Measurements from ENCODE around the gene DIDO1.

The DIDO1 gene

DNA sequence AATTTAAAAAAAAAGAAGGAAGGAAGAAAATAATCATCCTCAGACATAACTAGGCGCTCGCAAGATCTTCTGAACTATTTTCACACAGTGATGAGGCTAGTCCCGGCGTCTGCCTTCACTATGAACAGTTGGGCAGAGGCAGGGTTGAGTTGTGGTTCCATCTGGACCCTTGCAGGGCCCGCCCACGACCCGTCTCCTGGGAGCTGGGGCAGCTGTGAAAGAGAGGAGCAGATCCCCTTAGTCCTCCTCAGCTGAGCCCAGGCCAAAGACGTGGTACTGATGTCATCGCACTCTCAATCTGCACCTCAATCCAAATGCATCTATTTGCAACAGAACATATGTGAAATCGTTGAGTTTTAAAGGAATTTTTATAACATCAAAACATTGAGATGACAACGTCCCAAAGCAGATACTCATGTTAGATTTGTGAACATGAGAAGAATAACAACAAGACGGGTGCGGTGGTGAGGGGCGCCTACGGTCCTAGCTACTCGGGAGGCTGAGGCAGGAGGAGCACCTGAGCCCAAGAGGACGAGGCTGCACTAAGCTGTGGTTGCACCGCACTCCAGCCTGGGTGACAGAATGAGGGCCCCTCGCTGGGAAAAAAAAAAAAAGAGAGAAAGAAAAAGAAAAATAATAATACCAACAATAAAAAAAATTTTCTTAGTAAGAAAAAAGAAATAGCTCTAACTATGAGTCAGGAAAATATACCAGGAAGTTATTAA, 80.0 kb downstream of the DIDO1 start:
- Histone ChIP-seq H3K4me1 (ENCODE audit: control insufficient read depth, insufficient read depth, low read length) (no peaks in the 10 kb centered on the region), H3K4me3 (ENCODE audit: low read length) (no peak overlapping the region), H3K27ac (ENCODE audit: low read depth, low read length) (no peak overlapping the region), H3K9ac (ENCODE audit: low read length) (no peak overlapping the region), H3K27me3 (ENCODE audit: control insufficient read depth, insufficient read depth, low read length) (no peaks in the 10 kb centered on the region), H3K36me3 (ENCODE audit: control insufficient read depth, insufficient read depth, low read length) (no peaks in the 10 kb centered on the region)

DNA sequence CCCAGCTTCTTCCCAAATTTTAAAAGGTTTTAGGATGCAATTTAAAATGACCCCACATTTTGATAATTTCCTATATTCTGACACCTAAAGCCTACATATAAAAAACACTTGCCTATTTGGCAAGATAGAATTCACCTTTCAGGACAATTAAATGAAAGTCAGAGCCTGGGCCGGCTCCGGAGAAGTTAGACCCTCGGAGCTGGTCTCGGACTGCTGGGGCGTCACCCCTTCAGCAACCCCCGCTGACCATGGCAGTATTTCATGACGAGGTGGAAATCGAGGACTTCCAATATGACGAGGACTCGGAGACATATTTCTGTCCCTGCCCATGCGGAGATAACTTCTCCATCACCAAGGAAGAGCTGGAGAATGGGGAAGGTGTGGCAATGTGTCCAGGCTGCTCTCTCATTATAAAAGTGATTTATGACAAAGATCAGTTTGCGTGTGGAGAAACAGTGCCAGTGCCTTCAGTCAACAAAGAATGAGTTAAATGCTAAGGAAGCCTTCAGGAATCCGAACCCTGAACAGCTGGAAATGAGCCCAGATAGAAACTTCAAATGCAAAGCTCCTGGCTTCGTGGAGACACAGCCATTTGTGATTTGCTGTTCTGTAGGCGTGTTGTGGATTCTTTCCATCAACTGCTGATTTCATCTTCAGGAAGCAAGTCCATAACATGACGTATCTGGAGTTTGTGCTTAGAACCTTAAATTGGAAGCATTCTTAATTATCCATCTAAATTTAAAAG, 80.7 kb downstream of the DIDO1 start:
- H3K27me3 ChIP-seq (ENCODE audit: control insufficient read depth, insufficient read depth, low read length) = no peaks in the 10 kb centered on the region
- no peak overlapping the region for H3K4me3 ChIP-seq (ENCODE audit: low read length)
- H3K9ac ChIP-seq (ENCODE audit: low read length) = no peak overlapping the region
- H3K36me3 ChIP-seq (ENCODE audit: control insufficient read depth, insufficient read depth, low read length) = no peaks in the 10 kb centered on the region
- no peak overlapping the region for H3K27ac ChIP-seq (ENCODE audit: low read depth, low read length)
- H3K4me1 ChIP-seq (ENCODE audit: control insufficient read depth, insufficient read depth, low read length) = no peaks in the 10 kb centered on the region

DNA sequence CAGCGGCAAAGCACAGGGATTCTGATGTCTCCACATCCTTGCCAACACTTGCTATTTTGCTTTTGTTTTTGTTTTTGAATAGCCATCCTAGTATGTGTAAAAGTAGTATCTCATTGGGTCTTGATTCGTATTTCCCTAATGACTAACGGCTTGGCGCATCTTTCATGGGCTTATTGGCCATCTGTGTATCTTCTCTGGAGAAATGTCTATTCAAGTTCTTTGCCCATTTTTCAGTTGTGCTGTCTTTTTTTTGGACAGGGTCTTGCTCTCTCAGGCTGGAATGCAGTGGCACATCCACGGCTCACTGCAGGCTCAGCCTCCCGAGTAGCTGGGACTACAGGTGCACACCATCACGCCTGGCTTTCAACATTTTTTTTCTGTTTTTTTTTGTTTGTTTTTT, 82.1 kb downstream of the DIDO1 start:
- Histone ChIP-seq H3K27ac (ENCODE audit: low read depth, low read length) (no peak overlapping the region), H3K4me3 (ENCODE audit: low read length) (no peak overlapping the region), H3K9ac (ENCODE audit: low read length) (no peak overlapping the region), H3K36me3 (ENCODE audit: control insufficient read depth, insufficient read depth, low read length) (no peaks in the 10 kb centered on the region), H3K27me3 (ENCODE audit: control insufficient read depth, insufficient read depth, low read length) (no peaks in the 10 kb centered on the region), H3K4me1 (ENCODE audit: control insufficient read depth, insufficient read depth, low read length) (no peaks in the 10 kb centered on the region)

DNA sequence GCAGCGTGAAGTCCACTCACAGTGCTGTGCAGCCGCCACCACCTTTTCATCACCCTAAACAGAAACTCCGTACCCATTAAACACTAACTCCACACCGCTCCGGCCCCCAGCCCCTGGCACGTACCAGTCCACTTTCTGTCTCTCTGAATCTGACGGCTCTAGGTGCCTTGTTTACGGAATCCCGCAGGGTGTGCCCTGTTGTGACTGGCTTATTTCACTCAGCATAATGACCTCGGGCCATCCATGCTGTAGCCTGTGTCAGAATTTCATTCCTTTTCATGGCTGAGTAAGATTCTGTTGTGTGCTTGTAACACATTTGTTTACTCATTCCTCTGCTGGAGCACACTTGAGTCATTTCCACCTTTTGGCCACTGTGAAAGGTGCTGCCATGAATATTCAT, 82.6 kb downstream of the DIDO1 start:
- no peak overlapping the region for H3K9ac ChIP-seq (ENCODE audit: low read length)
- H3K27me3 ChIP-seq (ENCODE audit: control insufficient read depth, insufficient read depth, low read length) = no peaks in the 10 kb centered on the region
- H3K36me3 ChIP-seq (ENCODE audit: control insufficient read depth, insufficient read depth, low read length) = no peaks in the 10 kb centered on the region
- H3K4me3 ChIP-seq (ENCODE audit: low read length) = no peak overlapping the region
- no peaks in the 10 kb centered on the region for H3K4me1 ChIP-seq (ENCODE audit: control insufficient read depth, insufficient read depth, low read length)
- H3K27ac ChIP-seq (ENCODE audit: low read depth, low read length) = no peak overlapping the region

DNA sequence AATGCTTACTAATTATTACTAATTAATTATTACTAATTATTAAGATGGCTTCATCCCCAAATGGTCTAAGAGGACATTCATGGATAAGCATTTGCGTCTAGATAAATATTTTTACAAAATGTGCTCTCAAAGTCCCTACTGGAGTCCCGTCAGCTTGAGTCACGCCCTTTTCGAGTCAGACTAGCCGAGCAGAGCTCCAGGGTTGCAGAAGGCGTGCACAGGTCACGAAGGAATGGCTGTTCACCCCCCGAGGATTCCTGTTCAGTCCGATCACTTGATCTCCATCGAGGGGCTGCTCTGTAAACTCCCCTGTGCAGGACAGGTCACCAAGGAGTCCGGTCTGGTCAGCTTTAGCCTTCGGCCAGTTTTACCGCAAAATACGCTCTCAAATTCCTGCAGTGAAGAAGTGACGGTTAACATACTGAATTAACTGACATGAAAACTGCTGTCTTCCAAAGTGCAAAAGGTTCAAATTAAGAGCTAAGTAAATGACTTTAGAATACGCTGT, 84.5 kb downstream of the DIDO1 start:
- Histone ChIP-seq H3K27ac (ENCODE audit: low read depth, low read length) (no peak overlapping the region), H3K36me3 (ENCODE audit: control insufficient read depth, insufficient read depth, low read length) (no peaks in the 10 kb centered on the region), H3K9ac (ENCODE audit: low read length) (no peak overlapping the region), H3K27me3 (ENCODE audit: control insufficient read depth, insufficient read depth, low read length) (no peaks in the 10 kb centered on the region), H3K4me3 (ENCODE audit: low read length) (no peak overlapping the region), H3K4me1 (ENCODE audit: control insufficient read depth, insufficient read depth, low read length) (no peaks in the 10 kb centered on the region)

DNA sequence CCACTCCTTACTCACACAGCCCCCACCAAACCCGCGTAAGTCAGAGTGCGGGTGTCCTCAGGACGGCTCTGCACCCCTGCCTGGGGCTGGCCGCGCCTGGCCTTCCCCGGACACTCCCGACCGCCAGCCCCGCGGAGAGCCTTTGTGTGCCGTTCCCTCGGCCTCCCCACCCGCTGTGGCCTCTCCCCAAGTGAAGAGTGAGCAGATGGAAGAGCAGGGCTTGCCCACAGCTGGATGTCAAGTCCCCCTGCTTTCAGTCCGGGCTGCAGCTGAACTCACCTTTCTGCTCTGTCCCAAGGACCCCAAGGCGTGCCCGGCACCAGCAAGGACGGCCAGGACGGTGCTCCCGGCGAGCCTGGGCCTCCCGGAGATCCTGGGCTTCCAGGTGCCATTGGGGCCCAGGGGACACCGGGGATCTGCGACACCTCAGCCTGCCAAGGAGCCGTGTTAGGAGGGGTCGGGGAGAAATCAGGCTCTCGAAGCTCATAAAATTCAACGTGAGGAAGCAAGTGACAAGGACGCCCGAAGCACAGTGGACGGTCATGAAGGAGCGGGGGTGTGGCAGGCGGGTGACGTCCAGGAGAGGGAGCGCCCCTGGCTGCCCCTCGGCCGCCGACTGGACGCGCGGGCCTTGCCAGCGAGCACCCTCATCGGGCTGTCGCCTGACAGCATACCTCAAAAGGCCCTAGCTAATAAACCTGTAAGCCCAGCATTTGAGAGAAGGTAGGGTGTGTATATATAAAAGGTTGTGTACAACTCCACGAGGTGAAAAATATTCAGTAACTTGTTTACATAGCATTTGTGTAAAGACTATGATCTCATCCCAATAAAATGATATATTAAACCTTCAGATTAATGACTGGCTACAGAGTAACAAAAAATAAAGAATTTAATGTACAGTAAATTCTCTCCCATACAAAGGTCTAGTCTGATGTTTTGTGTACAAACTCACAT, 85.8 kb downstream of the DIDO1 start:
- no peak overlapping the region for H3K9ac ChIP-seq (ENCODE audit: low read length)
- H3K4me1 ChIP-seq (ENCODE audit: control insufficient read depth, insufficient read depth, low read length) = no peaks in the 10 kb centered on the region

DNA sequence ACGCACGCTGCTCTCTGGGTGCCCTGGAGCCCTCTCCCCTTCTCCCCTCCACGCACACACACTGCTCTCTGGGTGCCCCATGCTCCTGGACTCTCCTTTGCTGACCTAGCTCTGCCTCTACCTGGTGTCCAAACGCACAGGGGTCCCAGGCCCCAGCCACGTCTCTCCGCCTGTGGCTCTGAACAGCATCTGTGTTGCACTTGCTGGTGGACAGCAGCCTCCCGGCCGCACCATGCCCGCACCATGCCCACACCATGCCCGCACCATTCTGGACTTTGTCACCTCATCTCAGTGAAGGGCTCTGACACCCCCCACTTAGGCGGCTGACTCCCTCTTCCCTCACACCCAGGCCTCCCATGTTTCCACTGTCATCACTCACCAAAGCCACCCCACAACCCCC, 86.5 kb downstream of the DIDO1 start:
- no peaks in the 10 kb centered on the region for H3K4me1 ChIP-seq (ENCODE audit: control insufficient read depth, insufficient read depth, low read length)
- peaks cover 3% of the 10 kb centered on the region for H3K27me3 ChIP-seq (ENCODE audit: control insufficient read depth, insufficient read depth, low read length)
- H3K4me3 ChIP-seq (ENCODE audit: low read length) = no peak overlapping the region
- H3K9ac ChIP-seq (ENCODE audit: low read length) = no peak overlapping the region
- H3K36me3 ChIP-seq (ENCODE audit: control insufficient read depth, insufficient read depth, low read length) = no peaks in the 10 kb centered on the region
- no peak overlapping the region for H3K27ac ChIP-seq (ENCODE audit: low read depth, low read length)

More for the DNA sequence above, 85.8 kb downstream of the DIDO1 start:
- Histone ChIP-seq H3K4me3 (ENCODE audit: low read length) (no peak overlapping the region), H3K36me3 (ENCODE audit: control insufficient read depth, insufficient read depth, low read length) (no peaks in the 10 kb centered on the region), H3K27me3 (ENCODE audit: control insufficient read depth, insufficient read depth, low read length) (peaks cover 3% of the 10 kb centered on the region), H3K27ac (ENCODE audit: low read depth, low read length) (no peak overlapping the region)

DNA sequence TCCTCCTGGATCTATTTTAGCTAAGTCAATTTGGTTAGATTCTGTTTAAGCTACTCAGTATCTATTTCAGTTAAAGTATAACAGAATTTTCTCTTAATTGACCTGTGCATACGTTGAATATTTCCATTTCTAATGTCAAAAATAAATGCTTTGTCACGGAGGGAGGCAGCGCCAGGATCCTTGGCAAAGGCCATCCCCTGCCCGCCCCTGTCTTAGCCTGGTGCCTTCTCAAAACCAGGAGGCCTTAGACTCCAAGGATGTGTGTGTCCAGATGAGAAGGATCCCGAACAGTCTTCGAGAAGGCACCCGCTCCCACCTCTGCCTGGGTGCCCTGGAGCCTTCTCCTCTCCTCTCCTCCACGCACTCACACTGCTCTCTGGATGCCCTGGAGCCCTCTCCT, 87.0 kb downstream of the DIDO1 start:
- no peak overlapping the region for H3K9ac ChIP-seq (ENCODE audit: low read length)
- no peaks in the 10 kb centered on the region for H3K4me1 ChIP-seq (ENCODE audit: control insufficient read depth, insufficient read depth, low read length)
- no peak overlapping the region for H3K4me3 ChIP-seq (ENCODE audit: low read length)
- no peaks in the 10 kb centered on the region for H3K36me3 ChIP-seq (ENCODE audit: control insufficient read depth, insufficient read depth, low read length)
- no peak overlapping the region for H3K27ac ChIP-seq (ENCODE audit: low read depth, low read length)
- peaks cover 3% of the 10 kb centered on the region for H3K27me3 ChIP-seq (ENCODE audit: control insufficient read depth, insufficient read depth, low read length)

DNA sequence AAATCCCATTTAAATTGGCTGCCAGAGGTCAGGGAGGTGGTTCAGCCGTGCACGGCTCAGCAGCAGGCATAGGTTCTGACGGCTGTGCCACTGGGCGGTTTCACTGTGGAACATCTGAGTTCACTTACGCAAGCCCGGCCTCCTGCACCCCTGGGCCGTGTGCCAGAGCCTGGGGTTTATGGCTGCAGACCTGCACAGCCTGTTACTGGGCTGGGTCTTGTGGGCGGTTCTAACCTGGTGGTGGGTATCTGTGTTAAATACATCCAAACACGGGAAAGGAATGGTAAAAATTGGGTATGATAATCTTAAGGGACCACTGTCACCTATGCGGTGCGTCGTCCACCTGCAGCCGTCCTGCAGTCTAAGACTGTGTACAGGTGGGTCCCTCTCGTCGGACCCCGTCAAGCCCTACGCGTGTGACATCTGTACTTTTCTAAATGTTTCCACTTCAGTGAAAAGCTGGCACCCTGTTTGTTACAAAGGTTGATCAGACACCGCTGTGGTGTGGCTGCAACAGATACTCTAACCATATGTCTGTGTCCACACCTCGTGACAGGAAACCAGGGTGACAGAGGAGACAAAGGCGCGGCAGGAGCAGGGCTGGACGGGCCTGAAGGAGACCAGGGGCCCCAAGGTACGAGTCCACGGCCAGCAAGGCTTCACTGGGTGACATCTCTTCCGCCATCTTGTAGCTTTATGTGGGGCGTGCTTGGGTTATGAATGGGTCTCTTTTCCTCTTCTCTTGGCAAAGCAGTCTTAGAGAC, 88.0 kb downstream of the DIDO1 start:
- H3K36me3 ChIP-seq (ENCODE audit: control insufficient read depth, insufficient read depth, low read length) = no peaks in the 10 kb centered on the region
- H3K4me1 ChIP-seq (ENCODE audit: control insufficient read depth, insufficient read depth, low read length) = no peaks in the 10 kb centered on the region
- no peak overlapping the region for H3K9ac ChIP-seq (ENCODE audit: low read length)
- no peak overlapping the region for H3K4me3 ChIP-seq (ENCODE audit: low read length)
- peaks cover 3% of the 10 kb centered on the region for H3K27me3 ChIP-seq (ENCODE audit: control insufficient read depth, insufficient read depth, low read length)
- H3K27ac ChIP-seq (ENCODE audit: low read depth, low read length) = no peak overlapping the region

DNA sequence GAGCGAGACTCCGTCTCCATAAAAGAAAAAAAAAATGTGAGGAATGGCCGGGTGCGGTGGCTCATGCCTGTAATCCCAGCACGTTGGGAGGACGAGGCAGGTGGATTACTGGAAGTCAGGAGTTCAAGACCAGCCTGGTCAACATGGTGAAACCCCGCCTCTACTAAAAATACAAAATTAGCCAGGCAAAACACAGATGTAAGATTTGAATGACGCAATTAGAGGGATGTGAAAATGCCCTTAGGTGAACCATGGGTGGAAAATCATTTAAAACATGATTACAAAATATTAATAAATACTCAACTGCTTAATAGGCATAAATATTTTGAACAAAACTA, 88.5 kb downstream of the DIDO1 start:
- peaks cover 3% of the 10 kb centered on the region for H3K27me3 ChIP-seq (ENCODE audit: control insufficient read depth, insufficient read depth, low read length)
- H3K9ac ChIP-seq (ENCODE audit: low read length) = no peak overlapping the region
- no peaks in the 10 kb centered on the region for H3K36me3 ChIP-seq (ENCODE audit: control insufficient read depth, insufficient read depth, low read length)
- no peaks in the 10 kb centered on the region for H3K4me1 ChIP-seq (ENCODE audit: control insufficient read depth, insufficient read depth, low read length)
- H3K4me3 ChIP-seq (ENCODE audit: low read length) = no peak overlapping the region
- H3K27ac ChIP-seq (ENCODE audit: low read depth, low read length) = no peak overlapping the region

DNA sequence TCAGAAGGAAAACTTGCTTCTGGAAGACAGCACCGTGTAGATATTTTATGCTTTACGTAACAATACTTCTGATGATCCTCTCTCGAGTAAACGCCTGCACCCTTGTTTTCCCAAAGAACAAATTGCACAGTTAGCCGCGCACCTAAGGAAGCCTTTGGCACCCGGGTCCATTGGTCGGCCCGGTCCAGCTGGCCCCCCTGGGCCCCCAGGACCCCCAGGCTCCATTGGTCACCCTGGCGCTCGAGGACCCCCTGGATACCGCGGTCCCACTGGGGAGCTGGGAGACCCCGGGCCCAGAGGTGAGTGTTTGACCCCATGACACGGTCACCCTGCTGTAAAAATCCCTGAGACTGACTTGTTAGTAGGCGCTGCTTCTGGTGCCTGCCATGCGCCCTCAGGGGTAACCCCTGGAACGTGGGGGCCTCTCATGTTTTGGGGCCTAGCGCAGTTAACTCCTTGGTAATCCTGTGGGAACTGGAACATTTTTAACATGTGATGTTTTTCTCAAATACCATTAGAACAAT, 89.3 kb downstream of the DIDO1 start:
- H3K9ac ChIP-seq (ENCODE audit: low read length) = no peak overlapping the region
- H3K4me1 ChIP-seq (ENCODE audit: control insufficient read depth, insufficient read depth, low read length) = no peaks in the 10 kb centered on the region
- no peaks in the 10 kb centered on the region for H3K36me3 ChIP-seq (ENCODE audit: control insufficient read depth, insufficient read depth, low read length)
- H3K27me3 ChIP-seq (ENCODE audit: control insufficient read depth, insufficient read depth, low read length) = peaks cover 3% of the 10 kb centered on the region
- no peak overlapping the region for H3K27ac ChIP-seq (ENCODE audit: low read depth, low read length)
- no peak overlapping the region for H3K4me3 ChIP-seq (ENCODE audit: low read length)

All from rectal smooth muscle tissue (tissue), 1 donor.